NCI-H2171 treated with DMSO at 0.1 percent for 48 hours (cell line): Measurements from ENCODE around the gene PRKCA.

ENCODE experiments used
- DNase-seq: peaks from one replicate; lab custom pipeline; 2025; lab: John Stamatoyannopoulos, UW

The PRKCA gene

DNA sequence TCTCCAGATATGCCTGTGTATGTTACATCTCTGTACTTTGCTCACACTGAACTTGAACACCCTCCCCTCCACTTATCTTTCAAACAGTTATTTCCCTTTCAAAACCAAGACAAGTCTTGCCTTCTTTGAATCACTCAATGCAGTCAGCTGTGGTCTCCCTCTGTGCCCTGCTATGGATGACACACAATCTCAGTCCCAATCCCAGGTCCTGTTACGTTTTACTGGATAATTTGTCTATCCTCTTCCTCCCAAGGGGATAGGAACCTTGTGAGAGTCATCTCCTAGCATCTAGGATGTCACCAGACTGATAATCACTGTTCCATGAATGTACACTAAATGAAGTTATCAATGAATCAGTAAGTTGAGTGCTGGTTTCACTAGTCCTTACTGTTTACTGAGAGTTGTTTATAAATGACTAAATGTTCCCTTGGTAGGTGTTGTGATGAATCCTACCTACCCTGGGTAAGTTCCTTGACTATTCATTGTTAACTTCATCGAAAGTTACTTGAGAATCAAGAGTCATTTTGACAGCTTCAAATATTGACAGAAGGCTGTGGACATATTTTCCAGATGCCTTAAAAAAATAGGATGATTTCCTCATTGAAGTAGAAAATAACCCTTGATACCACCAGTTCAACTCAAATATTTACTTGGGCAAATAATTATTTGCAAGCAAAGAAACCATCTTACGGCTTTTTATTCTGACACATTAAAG, 244.9 kb downstream of the PRKCA start:
- no peak for DNase-seq

DNA sequence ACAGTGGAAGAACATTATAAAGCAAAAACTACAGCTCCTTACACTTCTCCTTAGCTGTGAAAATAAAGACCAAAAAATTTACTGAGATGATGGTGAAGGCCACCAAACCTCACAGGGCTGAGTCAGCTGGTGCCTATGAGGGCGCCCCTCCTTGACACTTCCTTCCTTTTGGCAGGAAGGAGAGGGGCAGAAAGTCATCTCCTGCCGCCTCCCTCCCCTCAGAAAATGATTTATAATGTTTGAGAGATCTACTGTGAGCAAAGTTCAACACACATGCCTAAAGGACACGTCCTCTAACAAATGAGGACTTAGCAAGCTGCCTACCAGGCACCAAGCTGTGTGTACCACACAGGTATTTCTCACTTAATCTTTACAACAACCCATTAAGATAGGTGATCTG, 245.7 kb downstream of the PRKCA start:
- DNase-seq, result no peak

DNA sequence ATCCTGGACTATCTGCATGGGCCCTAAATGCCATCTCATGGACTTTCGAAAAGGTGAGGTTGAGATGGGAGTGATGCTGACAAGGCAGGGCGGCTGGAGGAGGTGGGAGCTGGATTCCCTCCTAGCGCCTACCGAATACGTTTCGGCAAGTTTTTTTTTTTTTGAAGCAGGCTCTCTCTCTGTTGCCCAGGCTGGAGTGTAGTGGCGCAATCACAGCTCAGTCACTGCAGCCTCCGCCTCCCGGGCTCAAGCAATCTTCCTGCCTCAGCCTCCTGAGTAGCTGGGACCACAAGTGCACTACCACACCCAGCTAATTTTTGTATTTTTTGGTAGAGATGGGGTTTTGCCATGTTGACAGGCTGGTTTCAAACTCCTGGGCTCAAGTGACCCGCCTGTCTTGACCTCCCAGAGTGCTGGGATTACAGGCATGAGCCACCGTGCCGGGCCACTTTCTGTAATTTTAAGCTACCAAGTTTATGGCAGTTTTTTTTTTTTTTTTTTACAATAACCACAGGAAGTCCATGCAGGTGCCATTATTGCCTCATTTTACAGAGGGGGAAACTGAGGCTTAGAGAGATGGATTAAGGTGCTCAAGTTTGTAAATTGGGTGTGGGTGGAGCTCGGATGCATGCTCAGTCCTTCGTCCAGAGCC, 246.4 kb downstream of the PRKCA start:
- DNase-seq, result no peak

- DNase-seq, result no peak
Observed at GRCh38 chr17:66549311-66549704, 246.9 kb downstream of the PRKCA start.

DNA sequence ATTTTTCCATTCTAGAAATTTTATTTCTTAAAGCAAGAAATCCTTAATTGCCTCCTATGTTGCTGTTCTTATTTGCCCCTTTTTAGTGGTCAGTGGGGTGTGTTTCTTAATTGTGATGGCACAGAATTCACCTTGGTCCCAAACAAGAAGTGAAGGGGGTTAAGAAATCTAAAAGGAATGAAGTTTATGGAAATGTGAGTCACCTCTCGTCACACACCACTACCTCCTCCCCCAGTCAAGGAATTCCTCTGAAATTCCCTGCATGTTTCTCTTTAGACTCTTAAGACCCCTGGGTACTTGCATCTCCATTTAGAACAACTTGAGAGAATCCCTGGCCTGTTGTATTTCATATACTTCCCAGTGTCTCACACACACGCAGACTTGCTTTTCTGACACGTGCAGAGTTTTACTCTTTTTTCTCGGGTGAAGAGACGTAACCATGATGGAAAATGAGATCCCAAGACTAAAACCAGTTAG, 247.4 kb downstream of the PRKCA start:
- DNase-seq, result no peak

DNA sequence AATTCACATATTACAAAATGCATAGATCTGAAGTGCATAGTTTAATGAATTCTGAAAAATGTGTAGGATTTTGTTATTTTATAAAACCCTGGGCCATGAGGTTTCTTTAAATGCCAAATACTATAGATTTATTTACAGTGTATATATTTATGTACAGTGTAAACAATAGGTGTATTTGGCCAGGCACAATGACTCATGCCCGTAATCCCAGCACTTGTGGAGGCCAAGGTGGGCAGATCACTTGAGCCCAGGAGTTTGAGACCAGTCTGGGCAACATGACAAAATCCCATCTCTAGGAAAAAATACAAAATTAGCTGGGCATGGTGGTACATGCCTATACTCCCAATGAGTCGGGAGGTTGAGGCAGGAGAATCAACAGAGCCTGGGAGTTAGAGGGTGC, 249.4 kb downstream of the PRKCA start:
- DNase-seq, result no peak

DNA sequence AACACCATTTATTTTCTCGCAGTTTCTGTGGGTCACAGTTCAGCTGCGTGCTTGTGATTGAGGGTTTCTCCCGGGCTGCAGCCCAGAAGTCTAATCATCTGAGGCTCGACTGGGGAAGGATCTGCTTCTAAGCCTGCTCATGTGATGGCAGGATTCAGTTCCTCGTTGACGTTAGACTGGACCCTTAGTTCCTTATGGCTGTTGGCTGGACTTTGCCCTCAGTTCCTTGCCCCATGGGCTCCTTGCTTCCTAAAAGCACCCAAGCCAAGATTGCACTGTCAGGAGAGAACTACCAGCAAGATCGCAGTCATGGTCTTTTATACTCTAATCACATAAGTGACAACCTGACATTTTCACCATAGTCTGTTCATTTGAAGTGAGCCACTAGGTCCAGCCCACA, 250.0 kb downstream of the PRKCA start:
- no peak for DNase-seq

- no peak for DNase-seq
Observed at GRCh38 chr17:66555605-66556004, 253.2 kb downstream of the PRKCA start.

GRCh38 chr17:66557200-66557599, 254.8 kb downstream of the PRKCA start:
- DNase-seq, result no peak

- DNase-seq, result no peak
Observed at GRCh38 chr17:66557886-66558285, 255.5 kb downstream of the PRKCA start.

GRCh38 chr17:66560691-66561090, 258.3 kb downstream of the PRKCA start:
- no peak for DNase-seq

DNA sequence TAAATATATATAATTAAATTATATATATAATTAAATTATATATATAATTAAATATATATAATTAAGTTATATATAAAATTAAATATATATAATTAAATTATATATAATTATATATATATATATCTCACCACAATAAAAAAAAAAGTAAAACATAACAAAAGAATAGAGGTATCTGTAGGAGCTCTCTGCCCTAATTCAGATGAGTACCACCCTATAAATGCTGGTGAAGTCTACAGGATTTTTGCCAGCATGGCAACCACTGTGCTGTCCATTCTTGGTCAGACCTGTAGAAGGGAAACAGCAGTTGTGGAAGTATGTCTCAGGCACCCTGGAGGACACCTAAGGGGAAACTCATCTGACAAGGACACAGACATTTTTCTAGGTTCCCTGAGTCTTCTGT, 259.7 kb downstream of the PRKCA start:
- no peak for DNase-seq

DNA sequence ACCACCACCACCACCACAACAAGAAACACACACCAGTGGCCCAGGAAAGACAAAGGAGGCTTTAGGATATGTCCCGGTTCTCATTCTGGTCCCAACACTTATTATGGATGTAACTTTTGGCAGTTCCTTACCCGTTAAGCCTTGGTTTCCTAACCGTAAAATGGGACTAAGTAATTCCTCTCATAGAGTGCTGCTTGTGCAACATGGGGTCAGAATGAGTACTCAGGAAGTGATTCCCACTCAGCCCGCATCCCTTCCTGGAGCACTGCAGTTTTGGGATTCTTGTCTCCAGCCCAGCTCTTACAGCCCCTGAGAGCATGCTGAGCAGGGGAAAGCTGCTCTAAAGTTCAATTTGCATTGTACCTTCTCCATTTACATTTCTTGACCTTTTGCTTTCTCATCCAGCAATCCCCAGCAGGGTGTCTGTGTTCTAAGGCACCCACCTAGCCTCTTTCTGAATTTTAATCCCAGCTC, 262.6 kb downstream of the PRKCA start:
- no peak for DNase-seq

DNA sequence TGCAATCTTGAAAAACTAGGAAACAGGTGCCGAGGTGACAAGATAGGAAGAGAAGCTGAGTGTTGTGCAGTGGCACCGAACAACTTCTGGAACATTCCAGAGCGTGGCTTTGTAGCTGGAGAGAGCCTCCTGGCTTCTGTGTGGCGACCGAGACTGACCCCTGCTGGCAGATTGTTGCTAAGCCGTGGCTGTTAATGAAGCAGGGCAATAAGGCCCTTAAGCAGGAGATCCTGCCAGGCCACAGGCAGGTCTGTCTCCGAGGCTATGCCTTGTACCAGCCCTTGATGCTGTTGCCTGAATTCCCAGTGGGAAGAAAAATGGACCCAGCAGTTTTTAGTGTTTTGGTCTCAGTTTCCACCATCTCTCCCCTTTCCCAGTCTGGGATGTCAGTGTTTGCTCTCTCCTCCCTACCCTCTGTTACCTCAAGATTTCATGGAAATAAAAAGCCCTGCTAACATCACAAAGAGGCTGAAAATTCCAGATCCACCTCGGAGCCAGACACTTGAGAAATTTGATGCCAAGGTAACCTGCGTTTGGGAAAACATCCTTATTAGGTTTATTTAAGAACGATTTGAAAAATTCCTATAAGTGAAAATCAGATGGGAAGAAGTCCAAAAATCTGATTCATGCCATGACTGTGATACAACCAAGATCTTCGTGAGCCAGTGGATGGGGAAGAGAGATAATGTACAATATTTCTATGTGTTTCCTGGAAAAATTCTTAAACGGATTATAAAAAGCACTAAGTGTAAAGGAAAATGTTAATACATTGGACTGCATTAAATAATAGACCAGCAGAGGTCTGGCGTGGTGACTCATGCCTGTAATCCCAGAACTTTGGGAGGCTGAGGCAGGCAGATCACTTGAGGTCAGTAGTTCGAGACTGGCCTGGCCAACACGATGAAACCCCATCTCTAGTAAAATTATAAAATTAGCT, 265.1 kb downstream of the PRKCA start:
- peak; percentile 4 for DNase-seq

GRCh38 chr17:66569572-66569971, 267.2 kb downstream of the PRKCA start:
- no peak for DNase-seq

DNA sequence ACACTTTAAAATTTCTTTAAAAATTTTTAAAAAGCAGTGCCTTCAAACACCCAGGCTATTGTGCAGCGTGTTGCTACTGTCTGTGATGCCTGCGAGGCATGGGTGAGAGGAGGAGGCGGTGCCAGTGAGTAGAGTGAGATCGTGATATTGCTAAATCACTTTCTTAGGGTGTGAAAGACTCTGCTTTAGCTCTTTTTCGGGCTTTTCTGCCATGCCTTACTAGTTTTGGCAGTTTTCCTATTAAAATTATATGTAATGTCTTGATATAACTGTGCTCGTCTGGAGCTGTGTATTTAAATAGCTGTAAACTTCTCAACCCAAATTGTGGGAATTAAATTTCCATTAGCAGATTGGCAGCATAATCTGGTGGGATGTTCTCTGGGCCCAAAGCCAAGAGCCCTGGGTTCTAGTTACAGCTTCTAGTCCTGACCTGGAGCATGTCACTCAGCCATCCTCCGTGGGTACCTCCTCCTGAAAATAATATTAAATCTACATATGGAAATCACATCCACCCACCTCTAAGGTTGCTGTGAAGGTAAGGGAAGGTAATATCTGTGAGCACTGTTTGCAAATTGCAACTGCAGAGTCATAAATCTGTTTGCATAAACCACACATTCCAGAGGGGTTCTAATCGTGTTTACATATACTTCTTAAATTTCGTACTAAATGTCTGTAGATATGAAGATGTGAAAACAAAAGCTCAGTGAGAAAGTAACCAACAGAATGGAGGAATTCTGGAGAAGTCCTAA, 268.2 kb downstream of the PRKCA start:
- peak; percentile 30 for DNase-seq

DNA sequence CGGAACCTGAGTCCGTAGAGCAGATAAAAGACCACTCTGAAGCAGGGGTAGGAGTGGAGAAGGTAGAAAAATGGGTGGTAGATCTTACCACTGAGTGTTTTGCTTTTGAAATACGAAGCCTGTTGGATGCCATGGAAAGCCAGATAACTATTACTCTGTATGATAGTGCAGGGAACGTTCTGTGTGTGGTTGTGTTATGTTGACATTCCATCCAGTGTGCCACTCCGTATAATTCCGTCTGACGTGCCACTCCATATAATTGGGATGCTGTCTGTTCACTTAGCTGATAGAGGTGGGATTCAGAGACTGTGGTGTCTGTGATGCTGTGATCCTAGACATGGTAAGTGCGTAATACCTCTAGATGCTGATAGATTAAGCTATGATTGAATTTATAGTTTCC, 269.3 kb downstream of the PRKCA start:
- no peak for DNase-seq

- no peak for DNase-seq
Observed at GRCh38 chr17:66573078-66573477, 270.7 kb downstream of the PRKCA start.

GRCh38 chr17:66574123-66574522, 271.7 kb downstream of the PRKCA start:
- DNase-seq, result no peak

- DNase-seq, result peak; percentile 60
Observed at GRCh38 chr17:66576473-66576872, 274.1 kb downstream of the PRKCA start.

- DNase-seq, result no peak
Observed at GRCh38 chr17:66577041-66577440, 274.6 kb downstream of the PRKCA start.
